NCI-H2029 (cell line): ENCODE data around the gene ARPC1A.
"Not testable (repeated sequence)": the region's sequence is repeated elsewhere in the genome, so short reads cannot be mapped to it uniquely, and the experiment has no call there.

Source experiments
- DNase-seq: peaks from one replicate; lab custom pipeline; 2025; lab: John Stamatoyannopoulos, UW

Gene ARPC1A

DNA sequence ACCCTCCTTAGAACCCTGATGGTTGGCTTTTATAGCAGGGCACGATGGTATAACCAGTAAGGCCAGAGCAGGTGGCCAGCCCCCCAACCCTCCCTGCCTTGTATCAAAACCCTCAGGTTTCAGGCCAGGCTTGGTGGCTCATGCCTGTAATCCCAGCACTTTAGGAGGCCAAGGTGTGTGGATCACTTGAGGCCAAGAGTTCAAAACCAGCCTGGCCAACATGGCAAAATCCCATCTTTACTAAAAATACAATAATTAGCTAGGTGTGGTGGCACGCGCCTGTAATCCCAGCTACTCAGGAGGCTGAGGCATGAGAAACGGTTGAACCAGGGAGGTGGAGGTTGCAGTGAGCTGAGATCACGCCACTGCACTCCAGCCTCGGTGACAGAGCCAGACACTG lies 3.0 kb upstream of the ARPC1A start:
- not testable (repeated sequence) for DNase-seq

DNA sequence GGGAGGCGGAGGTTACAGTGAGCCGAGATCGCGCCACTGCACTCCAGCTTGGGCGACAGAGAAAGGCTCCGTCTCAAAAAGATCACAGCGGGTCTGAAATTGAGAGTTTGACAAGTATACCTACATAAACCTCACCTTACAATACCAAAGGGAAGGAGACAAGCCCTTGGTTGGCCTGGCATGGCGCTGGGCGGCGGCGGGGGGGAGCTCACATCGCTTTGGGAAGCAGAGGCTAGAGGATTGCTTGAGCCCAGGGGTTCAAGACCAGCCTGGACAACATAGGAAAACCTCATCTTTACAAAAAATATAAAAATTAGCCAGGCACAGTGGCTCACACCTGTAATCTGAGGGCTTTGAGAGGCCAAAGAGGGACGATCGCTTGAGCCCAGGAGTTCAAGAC lies 1.1 kb upstream of the ARPC1A start:
- DNase-seq, result no peak

DNA sequence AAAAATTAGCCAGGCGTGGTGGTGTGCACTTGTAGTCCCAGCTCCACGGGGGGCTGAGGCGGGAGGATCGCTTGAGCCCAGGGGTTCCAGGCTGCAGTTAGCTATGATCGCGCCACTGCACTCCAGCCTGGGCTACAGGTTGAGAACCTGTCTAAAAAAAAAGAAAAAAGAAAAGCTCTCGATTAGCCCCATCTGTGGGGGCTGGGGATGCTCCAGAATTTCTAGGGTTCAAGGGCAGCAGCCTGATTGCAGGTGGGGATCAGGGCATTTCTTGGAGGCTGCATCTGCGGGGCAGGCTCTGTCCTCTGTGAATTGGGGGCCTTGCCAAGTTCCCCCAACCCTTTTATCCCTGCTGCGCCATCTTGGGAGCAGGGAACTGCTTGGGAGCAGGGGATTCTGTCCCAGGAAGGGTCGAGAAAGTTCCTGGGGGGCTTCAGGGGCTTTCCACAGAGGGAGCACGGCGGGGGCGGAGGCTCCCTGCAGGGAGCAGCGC lies 651 bp upstream of the ARPC1A start:
- no peak for DNase-seq

DNA sequence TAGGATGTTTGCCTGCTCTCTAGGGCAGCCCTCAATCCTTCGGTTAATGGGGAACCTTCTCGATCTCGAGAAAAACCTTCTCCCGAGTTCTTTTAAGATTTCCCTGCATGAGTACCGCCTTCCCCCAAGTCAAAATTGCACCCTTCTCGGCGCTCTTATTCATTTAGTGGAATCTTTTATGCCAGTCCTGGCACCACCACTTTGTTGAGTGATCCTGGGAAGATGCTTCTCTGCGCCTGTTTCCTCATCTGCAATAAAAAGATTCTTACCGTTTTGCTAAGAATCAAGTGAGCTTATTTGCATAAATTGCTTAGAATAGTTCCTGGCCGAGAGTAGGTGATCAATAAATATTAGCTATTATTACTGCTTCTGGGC lies 697 bp downstream of the ARPC1A start:
- DNase-seq, result no peak

DNA sequence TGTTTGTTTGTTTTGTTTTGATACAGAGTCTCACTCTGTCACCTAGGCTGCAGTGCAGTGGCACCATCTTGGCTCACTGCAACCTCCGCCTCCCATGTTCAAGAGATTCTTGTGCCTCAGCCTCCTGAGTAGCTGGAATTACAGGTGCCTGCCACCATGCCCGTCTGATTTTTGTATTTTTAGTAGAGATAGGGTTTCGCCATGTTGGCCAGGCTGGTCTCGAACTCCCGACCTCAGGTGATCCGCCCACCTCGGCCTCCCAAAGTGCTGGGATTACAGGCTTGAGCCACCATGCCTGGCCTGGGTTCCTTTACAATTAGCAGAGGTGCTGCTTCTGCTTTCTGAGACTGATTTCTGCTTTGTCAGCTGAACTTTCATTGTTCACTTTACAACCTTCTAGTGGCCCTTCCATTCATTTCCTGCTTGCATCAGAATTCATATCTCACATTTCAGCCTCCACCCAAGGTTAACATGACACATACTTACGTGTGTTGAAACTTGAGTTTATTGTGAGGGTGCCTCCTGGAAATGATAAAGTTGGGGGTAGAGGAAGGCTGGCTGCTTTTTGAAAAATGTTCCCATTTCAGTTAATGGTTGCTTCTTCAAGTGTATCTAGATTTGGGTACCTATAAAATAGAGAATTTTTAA lies 4.7 kb downstream of the ARPC1A start:
- DNase-seq, result peak; percentile 52

DNA sequence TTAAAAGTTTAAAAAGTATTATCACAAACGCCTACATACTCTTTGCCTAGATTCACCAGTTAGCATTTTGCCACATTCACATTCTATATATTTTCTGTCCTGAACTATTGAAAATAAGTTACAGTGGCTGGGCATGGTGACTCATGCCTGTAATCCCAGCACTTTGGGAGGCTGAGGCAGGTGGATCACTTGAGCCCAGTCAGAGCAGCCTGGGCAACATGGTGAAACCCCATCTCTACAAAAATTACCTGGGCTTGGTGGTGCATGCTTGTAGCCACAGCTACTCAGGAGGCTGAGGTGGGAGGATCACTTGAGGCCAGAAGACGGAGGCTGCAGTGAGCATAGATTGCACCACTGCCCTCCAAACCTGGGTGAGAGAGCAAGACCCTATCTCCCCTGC lies 5.3 kb downstream of the ARPC1A start:
- no peak for DNase-seq

DNA sequence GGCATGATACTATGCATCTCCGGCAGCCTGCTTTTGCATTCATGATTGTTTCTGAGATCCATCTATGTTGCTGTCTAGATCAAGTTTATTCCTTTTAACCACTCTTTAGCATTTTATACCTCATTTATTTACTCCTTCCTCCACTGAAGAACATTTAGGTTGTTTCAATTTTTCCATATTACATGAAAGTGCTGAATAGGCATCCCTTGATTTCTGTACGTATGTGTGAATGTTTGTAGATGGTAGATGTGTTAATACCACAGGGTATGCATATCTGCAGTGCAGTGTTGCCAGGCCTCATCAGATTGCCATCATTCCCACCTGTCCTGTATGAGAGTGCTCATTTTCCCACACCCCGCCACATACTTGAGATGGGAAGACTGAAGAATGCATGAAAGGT lies 13.9 kb downstream of the ARPC1A start:
- DNase-seq, result no peak

DNA sequence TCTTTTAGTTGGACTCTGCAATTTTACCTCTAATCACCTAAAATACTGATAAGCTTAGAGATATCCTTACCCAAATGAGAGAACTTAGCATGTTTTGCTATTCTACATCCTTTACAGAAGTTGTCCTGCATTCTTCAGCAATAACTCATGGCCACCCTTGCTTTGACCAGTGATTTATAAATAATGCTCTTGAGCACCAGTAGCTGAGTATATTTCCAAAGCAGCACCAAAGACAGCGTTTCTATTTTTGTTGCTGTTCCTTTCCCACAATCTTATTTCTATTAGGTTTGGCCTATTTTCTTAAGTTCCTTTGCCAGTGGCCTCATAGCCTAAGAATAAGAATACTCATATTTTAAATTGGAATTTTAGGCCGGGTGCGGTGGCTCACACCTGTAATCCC lies 15.0 kb downstream of the ARPC1A start:
- DNase-seq, result no peak

DNA sequence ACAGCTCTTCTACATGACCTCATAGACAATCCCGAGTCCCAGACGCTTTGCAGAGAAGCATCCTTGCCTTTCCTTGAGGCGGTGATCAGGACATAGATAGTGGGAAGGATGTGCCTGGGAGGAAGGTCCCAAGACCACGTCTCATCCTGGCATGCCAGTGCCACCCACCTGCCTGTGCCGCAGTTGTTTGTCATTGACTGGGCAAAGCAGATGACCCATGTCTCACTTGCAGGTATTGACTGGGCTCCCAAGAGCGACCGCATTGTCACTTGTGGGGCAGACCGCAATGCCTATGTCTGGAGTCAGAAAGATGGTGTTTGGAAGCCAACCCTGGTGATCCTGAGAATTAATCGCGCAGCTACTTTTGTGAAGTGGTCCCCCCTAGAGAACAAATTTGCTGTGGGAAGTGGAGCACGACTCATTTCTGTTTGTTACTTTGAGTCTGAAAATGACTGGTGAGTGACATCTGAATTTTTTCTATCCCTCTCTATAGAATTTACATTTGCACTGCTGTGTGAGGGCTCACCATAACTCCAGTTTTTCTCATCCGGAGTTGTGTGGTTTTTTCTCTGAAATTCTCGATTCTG lies 18.5 kb downstream of the ARPC1A start:
- DNase-seq, result no peak

DNA sequence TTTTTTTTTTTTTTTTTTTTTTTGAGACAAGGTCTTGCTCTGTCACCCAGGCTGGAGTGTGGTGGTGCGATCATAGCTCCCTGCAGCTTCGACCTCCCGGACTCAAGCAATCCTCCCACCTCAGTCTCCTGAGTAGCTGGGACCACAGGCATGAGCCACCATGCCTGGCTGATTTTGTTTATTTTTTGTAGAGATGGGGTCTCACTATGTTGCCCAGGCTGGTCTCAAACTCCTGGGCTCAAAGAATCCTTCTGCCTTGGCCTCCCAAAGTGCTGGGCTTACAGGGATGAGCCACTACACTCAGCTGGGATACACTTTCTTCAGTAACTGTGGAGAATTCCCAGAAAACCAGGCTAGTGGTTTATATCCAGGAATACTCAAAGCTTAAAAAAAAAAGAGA lies 24.9 kb downstream of the ARPC1A start:
- not testable (repeated sequence) for DNase-seq

DNA sequence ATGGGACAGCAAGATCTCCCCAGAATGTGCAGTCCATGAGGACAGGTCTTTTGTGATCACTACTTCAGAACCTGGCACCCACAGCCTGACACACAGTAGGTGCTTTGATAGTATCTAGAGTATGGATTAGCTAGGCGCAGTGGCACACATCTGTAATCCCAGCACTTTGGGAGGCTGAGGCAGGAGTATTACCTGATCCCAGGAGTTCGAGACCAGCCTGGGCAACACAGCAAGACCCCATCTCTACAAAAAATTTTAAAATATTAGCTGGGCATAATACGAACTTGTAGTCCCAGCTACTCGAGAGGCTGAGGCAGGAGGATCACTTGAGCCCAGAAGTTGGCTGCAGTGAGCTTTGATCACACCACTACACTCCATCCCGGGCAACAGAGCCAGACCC lies 26.5 kb downstream of the ARPC1A start:
- DNase-seq, result no peak

DNA sequence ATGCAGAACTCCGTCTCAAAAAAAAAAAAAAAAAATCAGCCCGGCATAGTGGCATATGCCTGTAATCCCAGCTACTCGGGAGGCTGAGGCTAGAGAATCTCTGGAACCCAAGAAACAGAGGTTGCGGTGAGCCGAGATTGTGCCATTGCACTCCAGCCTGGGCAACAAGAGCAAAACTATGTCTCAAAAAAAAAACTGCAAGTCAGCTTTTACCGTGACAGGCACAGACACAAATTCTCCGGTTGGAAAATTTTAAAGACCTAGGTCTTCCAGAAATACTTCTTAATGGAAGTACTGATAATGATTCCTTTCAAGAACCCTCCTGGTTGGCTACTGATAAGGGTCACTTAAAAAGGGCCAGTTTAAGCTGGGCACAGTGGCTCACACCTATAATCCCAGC lies 29.4 kb downstream of the ARPC1A start:
- DNase-seq, result no peak

DNA sequence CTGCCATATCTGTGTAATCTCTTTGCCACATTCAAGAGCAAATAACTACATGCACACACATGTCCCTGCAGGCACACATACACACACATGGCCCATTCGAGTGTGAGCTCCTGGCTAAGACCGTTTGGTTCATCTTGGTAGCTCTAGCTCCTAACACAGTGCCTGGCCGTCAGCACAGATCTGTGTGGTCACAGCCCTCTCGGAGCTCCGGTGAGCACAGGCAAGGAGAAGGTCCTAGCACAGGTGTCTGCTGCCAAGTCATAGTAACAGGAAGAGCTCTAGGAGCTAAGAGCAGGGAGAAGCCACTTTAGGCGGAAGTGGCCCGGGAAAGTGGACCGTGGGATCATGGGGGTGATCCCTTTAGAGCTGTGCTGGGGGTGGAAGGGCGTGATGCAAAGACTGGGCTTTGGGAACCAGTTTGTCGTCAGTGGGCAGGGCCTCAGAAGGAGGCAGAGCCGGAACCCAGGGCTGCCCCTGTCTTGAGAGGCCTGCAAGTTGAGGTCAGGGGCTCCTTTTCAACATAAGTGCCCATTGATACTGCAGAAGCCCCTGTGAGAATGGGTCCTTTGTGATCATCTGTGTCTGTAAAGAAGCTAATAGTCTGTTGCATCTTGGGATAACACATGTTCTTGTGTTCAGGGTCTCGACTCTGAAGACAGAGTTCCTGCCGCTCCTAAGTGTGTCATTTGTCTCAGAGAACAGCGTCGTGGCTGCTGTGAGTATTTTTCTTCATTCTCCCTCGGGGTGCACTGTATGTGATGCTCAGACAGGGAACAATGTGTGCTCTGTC lies 32.2 kb downstream of the ARPC1A start:
- DNase-seq, result no peak

DNA sequence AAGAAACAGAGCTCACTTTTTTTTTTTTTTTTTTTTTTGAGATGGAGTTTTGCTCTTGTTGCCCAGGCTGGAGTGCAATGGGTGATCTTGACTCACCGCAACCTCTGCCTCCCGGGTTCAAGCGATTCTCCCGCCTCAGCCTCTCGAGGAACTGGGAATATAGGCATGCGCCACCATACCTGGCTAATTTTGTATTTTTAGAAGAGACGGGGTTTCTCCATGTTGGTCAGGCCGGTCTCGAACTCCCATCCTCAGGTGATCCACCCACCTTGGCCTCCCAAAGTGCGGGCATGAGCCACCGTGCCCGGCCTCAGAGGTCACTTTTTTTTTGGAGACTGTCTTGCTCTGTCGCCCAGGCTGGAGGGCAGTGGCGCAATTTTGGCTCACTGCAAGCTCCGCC lies 32.8 kb downstream of the ARPC1A start:
- not testable (repeated sequence) for DNase-seq

DNA sequence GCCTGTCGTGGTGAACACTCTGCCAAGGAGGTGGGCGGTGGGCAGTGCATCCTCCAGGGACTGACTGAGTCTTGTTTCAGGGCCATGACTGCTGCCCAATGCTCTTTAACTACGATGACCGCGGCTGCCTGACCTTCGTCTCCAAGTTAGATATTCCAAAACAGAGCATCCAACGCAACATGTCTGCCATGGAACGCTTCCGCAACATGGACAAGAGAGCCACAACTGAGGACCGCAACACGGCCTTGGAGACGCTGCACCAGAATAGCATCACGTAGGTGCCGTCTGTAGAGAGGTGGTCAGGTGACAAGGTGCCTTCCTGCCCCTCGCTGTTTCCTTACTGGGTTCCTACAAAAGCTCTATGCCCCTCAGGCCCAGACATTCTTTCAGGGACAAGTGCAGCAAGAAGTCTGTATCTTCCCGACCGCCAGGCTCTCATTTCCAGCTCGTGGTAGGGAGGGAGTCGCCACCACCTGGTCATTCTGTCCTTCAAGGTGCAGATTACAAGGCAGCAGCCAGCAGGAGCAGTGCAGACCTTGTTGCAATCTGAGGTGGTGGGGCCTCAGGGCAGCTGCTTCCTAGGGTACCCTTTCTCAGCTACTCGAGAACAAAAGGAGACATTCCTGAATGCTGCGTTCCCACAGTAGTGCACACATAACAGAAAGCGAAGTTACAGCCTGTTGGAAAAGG lies 33.9 kb downstream of the ARPC1A start:
- DNase-seq, result no peak

DNA sequence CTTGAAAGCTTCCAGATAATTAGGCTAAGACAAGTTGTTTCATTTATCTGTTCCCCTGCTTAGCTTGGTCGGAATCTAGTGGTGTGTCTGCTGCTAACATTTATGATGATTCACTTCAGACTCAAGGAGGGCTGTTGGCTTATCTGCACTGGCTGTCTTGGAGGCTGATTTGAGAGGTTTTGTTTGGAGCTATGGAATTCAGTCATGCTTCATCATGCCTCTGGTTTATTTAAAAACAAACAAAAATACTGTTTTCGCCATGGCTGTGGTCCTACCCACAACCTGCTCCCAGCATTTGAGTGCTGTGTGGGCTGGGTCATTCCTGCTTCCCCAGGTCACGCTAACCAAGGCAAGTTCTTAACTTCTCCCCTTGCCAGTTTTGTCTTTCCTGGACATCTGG lies 37.1 kb downstream of the ARPC1A start:
- no peak for DNase-seq

DNA sequence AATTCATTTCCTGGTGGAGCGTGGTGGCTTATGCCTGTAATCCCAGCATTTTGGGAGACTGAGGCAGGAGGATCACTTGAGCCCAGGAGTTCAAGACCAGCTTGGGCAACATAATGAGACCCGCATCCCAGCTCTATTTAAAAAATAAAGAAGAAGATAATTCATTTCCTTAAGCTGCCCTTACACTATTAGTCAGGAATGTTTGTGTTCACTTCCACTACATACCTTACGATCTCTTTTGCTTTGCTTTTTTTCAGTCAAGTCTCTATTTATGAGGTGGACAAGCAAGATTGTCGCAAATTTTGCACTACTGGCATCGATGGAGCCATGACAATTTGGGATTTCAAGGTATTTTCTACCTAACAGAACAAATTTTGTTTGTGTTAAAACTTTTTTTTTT lies 37.6 kb downstream of the ARPC1A start:
- DNase-seq, result no peak

DNA sequence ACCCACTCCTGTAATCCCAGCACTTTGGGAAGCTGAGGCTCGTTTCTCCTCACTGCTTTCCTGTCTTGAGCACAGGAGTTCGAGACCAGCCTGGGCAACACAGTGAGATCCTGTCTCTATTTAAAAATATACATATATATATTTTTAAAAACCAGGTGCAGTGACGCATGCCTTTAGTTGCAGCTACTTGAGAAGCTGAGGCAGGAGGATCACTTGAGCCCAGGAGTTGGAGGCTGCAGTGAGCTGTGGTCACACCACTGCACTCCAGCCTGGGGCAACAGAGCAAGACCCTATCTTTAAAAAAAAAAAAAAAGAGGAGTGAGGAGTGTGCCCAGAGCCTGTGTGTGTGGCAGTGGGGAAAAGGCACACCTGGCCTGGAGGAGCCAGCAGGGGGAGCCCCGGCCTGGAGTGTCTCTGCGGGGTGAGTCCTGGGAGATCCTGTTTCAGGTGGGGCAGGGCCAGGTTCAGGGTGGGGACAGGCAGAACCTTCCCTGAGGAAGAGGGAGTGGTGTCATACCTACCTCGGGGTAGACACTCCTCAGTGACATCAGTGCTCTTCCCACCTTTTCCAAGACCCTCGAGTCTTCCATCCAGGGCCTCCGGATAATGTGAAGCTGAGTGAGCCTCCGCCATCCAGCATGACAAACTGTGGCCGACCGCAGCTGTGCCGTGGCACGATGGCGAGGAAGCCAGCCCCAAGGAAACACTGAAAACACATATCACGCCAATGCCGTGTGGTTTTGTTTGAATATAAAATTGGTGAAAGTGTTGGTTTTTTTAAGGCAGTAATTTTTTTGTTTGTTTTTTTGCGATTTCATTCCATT lies 39.8 kb downstream of the ARPC1A start:
- DNase-seq, result no peak

DNA sequence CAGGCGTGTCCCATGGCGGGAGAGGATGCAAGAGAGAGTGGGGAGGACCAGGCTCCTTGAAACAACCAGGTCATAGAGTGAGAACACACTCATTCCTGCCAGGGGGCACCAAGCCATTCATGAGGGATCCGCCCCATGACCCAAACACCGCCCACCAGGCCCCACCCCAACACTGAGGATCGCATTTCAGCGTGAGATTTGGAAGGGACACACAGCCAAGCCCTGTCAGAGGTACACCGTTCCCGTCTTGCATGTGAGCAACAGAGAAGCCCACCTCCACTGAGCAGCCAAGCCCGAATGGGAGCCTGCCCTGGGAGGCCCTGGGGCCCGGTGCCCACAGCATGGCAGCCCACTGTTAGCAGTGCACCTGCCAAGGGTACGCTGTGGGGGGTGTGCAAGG lies 40.9 kb downstream of the ARPC1A start:
- no peak for DNase-seq

DNA sequence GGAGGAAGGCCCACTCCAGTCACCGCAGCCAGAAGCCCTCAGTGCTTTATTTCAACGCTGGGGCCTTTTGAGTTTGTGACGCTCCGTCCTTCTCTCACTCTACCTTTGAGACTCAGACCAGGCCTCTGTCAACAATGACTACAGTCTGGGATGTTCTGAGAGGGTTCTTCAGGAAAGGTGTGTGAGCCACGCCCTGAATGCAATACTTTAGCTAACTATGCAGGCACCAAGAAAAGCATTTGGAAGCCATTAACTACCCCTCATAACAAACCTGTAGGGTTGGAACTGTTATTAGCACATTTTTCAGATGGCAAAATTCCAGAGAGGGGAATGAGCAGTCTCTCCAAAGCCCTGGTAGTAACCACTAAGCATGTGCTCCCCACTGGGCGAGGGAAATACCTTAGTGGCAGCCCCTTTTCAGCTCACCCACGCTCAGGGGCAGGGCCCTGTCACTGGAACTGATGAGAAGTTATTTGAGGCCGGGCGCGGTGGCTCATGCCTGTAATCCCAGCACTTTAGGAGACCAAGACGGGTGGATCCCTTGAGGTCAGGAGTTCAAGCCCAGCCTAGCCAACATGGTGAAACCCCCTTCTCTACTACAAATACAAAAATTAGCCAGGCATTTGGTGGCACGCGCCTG lies 43.2 kb downstream of the ARPC1A start:
- DNase-seq, result no peak

DNA sequence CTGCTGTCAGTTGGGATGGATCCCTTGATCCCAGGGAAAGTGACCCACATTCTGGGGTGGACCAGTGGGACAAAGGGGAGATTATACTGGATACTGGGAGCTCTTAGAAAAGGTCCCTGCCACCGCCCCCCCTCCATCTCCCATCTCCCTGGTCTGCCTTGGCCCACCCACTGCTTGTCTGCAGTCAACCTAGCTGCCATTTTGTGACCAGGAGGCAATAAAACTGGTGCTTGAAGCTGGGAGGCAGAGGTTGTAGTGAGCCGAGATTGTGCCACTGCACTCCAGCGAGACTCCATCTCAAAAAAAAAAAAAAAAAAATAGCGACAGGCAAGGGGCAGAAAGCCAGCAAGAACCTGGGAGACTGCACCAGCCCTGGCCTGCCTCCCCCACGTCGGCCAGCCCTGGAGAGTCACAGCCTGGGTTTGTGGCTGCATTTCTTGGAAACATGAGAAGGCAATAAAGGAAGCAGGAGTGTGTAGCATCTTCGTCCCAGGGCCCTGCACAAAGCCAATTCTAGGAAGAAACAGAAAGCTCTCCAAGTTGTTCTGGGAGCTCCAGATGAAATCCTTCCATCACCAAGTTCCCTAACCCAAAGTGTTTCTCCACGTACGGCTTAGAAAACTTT lies 44.2 kb downstream of the ARPC1A start:
- DNase-seq, result no peak
